HepG2 (cell line): ENCODE results near the gene MYO3A. TPM values are rescaled to one million over a fixed set of nuclear protein-coding genes. Genes with fewer than 3 reads are reported as not detected.

Experiments
- ATAC-seq: fragments of 200-7000 bp; cut with Tn5 transposase; 3 replicates; pipeline ENCODE4 v1.9.1; 2020; ENCODE audit warnings: mild to moderate bottlenecking, moderate library complexity
- BruUV-seq: library from RNA; stranded (reverse); fragments of 400-500 nt; replicated peaks from 2 replicates; lab custom pipeline; 2021; lab: Mats Ljungman, UMichigan
- CTCF ChIA-PET: fragments of 300-600 bp; formaldehyde crosslinking; extraction: SDS; loops from one replicate; lab custom pipeline; 2021; ENCODE audit warnings: low total read pairs, inconsistent platforms, low intra/inter-chr PET ratio; lab: Yijun Ruan, JAX
- POLR2A ChIA-PET: fragments of 350-600 bp; sonication (Branson Sonifier 250); formaldehyde crosslinking; loops from one replicate; lab custom pipeline; 2020; ENCODE audit warnings: antibody characterized with exemption, inconsistent platforms; lab: Yijun Ruan, JAX
- DNase-seq: peaks from one replicate; pipeline ENCODE4 v3.0.0-alpha.2; 2015; ENCODE audit warnings: low spot score
- FAIRE-seq: peaks from 3 replicates; lab custom pipeline; 2011; peaks lifted over from hg19 to GRCh38; lab: Jason Lieb, UNC
- H2AFZ ChIP-seq: one replicate; pipeline ENCODE4 v1.6.1; 2011; ENCODE audit warnings: low read length, inconsistent platforms
- H3K27ac ChIP-seq: fragments of 300-600 bp; 3 replicates; pipeline ENCODE4 v1.8.0; 2011; ENCODE audit warnings: mixed run types, mild to moderate bottlenecking, mixed read lengths, low read length, inconsistent platforms; ENCODE audit not compliant: insufficient read depth; ENCODE audit errors: extremely low read length
- H3K27me3 ChIP-seq, 2 experiments: fragments of 200-600 bp in 1 of 2; 2 replicates in 1 of 2; 3 replicates in 1 of 2; pipeline versions ENCODE4 v1.6.0 to v1.8.0; 2011; ENCODE audit warnings: low read length in 2 of 2, mild to moderate bottlenecking in 2 of 2, moderate library complexity in 2 of 2, inconsistent platforms in 1 of 2; ENCODE audit not compliant: insufficient read depth in 2 of 2, control insufficient read depth in 1 of 2
- H3K36me3 ChIP-seq, 2 experiments: fragments of 200-600 bp in 1 of 2; replicated peaks in 1 of 2; 2 replicates in 1 of 2; 3 replicates in 1 of 2; pipeline versions ENCODE4 v1.5.1 to v1.8.0; 2011; ENCODE audit warnings: low read length in 2 of 2, inconsistent platforms in 1 of 2; ENCODE audit not compliant: insufficient read depth in 2 of 2, control insufficient read depth in 1 of 2
- H3K4me1 ChIP-seq: 2 replicates; pipeline ENCODE4 v1.5.1; 2012; ENCODE audit warnings: low read length, inconsistent platforms; ENCODE audit not compliant: insufficient read depth
- H3K4me2 ChIP-seq: 2 replicates; pipeline ENCODE4 v1.6.0; 2011; ENCODE audit warnings: low read depth, low read length, inconsistent platforms
- H3K4me3 ChIP-seq, 3 experiments: fragments of 200-600 bp in 1 of 3; sonication (generic), shearing (Covaris generic) in 1 of 3; replicated peaks in 1 of 3; 2 replicates each; pipeline ENCODE4 v1.5.1; 2011 to 2016; ENCODE audit warnings: low read length in 3 of 3, inconsistent platforms in 2 of 3, low read depth in 2 of 3, mild to moderate bottlenecking in 2 of 3, control low read depth in 1 of 3, mixed read lengths in 1 of 3; ENCODE audit not compliant: insufficient read depth in 1 of 3
- H3K79me2 ChIP-seq: one replicate; pipeline ENCODE4 v1.6.1; 2011; ENCODE audit warnings: low read length, inconsistent platforms; ENCODE audit not compliant: insufficient read depth
- H3K9ac ChIP-seq: 2 replicates; pipeline ENCODE4 v1.6.0; 2011; ENCODE audit warnings: mild to moderate bottlenecking, low read depth, low read length, inconsistent platforms; ENCODE audit not compliant: insufficient read depth
- H3K9me3 ChIP-seq: 2 replicates; pipeline ENCODE4 v1.5.1; 2012; ENCODE audit warnings: mild to moderate bottlenecking, low read length
- H4K20me1 ChIP-seq: 2 replicates; pipeline ENCODE4 v1.6.0; 2011; ENCODE audit warnings: inconsistent platforms, mild to moderate bottlenecking, low read length, moderate library complexity; ENCODE audit not compliant: insufficient read depth
- ATF3 ChIP-seq: sonication (generic); formaldehyde crosslinking; IDR thresholded peaks from 2 replicates; pipeline ENCODE4 v1.4.0; 2020; ENCODE audit warnings: missing genetic modification reagents
- GATAD2A ChIP-seq: IDR thresholded peaks from 2 replicates; pipeline ENCODE4 v1.6.1; 2016
- GLI4 ChIP-seq: sonication (generic); formaldehyde crosslinking; IDR thresholded peaks from 2 replicates; pipeline ENCODE4 v1.5.1; 2020; ENCODE audit warnings: missing genetic modification reagents, mild to moderate bottlenecking, moderate library complexity, borderline replicate concordance
- KLF15 ChIP-seq: sonication (generic); formaldehyde crosslinking; IDR thresholded peaks from 2 replicates; pipeline ENCODE4 v1.8.1; 2023; ENCODE audit warnings: borderline replicate concordance, mild to moderate bottlenecking, inconsistent platforms, missing genetic modification reagents, mixed read lengths
- MXD1 ChIP-seq: sonication (generic); formaldehyde crosslinking; IDR thresholded peaks from 2 replicates; pipeline ENCODE4 v1.4.0; 2020; ENCODE audit warnings: mild to moderate bottlenecking, missing genetic modification reagents
- PAXIP1 ChIP-seq: sonication (generic); formaldehyde crosslinking; conservative IDR thresholded peaks from 2 replicates; pipeline ENCODE4 v1.4.0; 2020; ENCODE audit warnings: mild to moderate bottlenecking, missing genetic modification reagents, moderate library complexity
- PPARG ChIP-seq: conservative IDR thresholded peaks from 2 replicates; pipeline ENCODE4 v1.6.1; 2016; ENCODE audit warnings: missing biosample characterization, missing genetic modification reagents
- THAP9 ChIP-seq: sonication (generic); formaldehyde crosslinking; IDR thresholded peaks from 2 replicates; pipeline ENCODE4; 2020; ENCODE audit warnings: missing genetic modification reagents, mild to moderate bottlenecking, borderline replicate concordance
- TMF1 ChIP-seq: sonication (generic); formaldehyde crosslinking; IDR thresholded peaks from 2 replicates; pipeline ENCODE4 v1.8.1; 2022; ENCODE audit warnings: low read depth, missing genetic modification reagents
- ZBTB14 ChIP-seq: sonication (generic); formaldehyde crosslinking; IDR thresholded peaks from 2 replicates; pipeline ENCODE4 v1.4.0; 2020; ENCODE audit warnings: missing genetic modification reagents
- ZNF234 ChIP-seq: sonication (generic); formaldehyde crosslinking; conservative IDR thresholded peaks from 2 replicates; pipeline ENCODE4 v1.5.1; 2020; ENCODE audit warnings: mild to moderate bottlenecking, missing genetic modification reagents
- ZNF276 ChIP-seq: sonication (generic); formaldehyde crosslinking; IDR thresholded peaks from 2 replicates; pipeline ENCODE4 v1.4.0; 2020; ENCODE audit warnings: mild to moderate bottlenecking, low read depth, missing genetic modification reagents
- ZNF33B ChIP-seq: sonication (generic); formaldehyde crosslinking; IDR thresholded peaks from 2 replicates; pipeline ENCODE4 v1.5.1; 2020; ENCODE audit warnings: mild to moderate bottlenecking, missing genetic modification reagents
- ZNF501 ChIP-seq: sonication (generic); formaldehyde crosslinking; IDR thresholded peaks from 2 replicates; pipeline ENCODE4 v1.5.1; 2020; ENCODE audit warnings: mild to moderate bottlenecking, moderate library complexity, missing genetic modification reagents
- WGBS: methylation state at CpG from one replicate; pipeline ENCODE4 v1.1.6; 2017; ENCODE audit warnings: low lambda C conversion rate; 5-methylcytosine and 5-hydroxymethylcytosine counted together
- in situ Hi-C: cut with HindIII; loops from 2 replicates; pipeline ENCODE4 v1.10.0; 2017; ENCODE audit warnings: low pct_unique_long_range_greater_than_20kb; ENCODE audit not compliant: extremely low pct_ligation_motif_present
- intact Hi-C: fragments of 100-400 bp; cut with micrococcal nuclease; formaldehyde crosslinking; loops from one replicate; pipeline ENCODE4 v1.10.0; 2022; ENCODE audit not compliant: unreplicated experiment
- polyA plus RNA-seq, 8 experiments: library from polyadenylated mRNA; depleted of rRNA in 3 of 8; stranded (reverse) in 7 of 8; unstranded in 1 of 8; fragments of >200 nt; fragmentation: Illumina TruSeq in 4 of 8; extraction: Trizol in 4 of 8; gene quantifications; 2 replicates each; pipeline versions ENCODE4 v1.2.1 to v1.2.3, GENCODE V29; 2011 to 2016; ENCODE audit warnings: low read depth in 4 of 8, missing spikeins in 1 of 8, mixed read lengths in 1 of 8; ENCODE audit not compliant: insufficient read depth in 1 of 8
- total RNA-seq, 5 experiments: library from RNA; depleted of rRNA; stranded (reverse); fragments of >200 nt; fragmentation: Illumina TruSeq; extraction: Trizol; gene quantifications; 2 replicates each; pipeline ENCODE4 v1.2.3, GENCODE V29; 2016; ENCODE audit warnings: low read depth in 1 of 5

Gene MYO3A
- total and polyA plus RNA-seq, 2 of the 13 experiments (the other 11 are each of a cell fraction or from before 2014, with no cell fraction given), result not detected

- no peaks in the 10 kb centered on the region for H4K20me1 ChIP-seq
- ATAC-seq, result no peak
- FAIRE-seq, result no peak
- H3K4me1 ChIP-seq, result no peaks in the 10 kb centered on the region
- no peaks in the 10 kb centered on the region for H3K36me3 ChIP-seq
- CTCF ChIA-PET, result no interaction called here
- DNase-seq, result no peak
- H3K9me3 ChIP-seq, result no peaks in the 10 kb centered on the region; the same call in 1 of the 2 replicates
- no TSS peak for BruUV-seq
- no peak overlapping the region for H3K4me2 ChIP-seq
- H3K9ac ChIP-seq, result no peak overlapping the region
- in situ Hi-C loops (no loop called here), intact Hi-C loops (no loop called here)
- H2AFZ ChIP-seq, result no peak overlapping the region
- no peaks in the 10 kb centered on the region for H3K79me2 ChIP-seq
- no peaks in the 10 kb centered on the region for H3K27me3 ChIP-seq
- H3K4me3 ChIP-seq, result no peak overlapping the region
- no peak overlapping the region for H3K27ac ChIP-seq
- POLR2A ChIA-PET, result no interaction called here
- 0% methylated on average over 2 of the region's 2 CpGs for WGBS
- TF ChIP-seq TMF1 (CRISPR knock-in tag) (no peak), PAXIP1 (CRISPR knock-in tag) (no peak), ZNF234 (CRISPR knock-in tag) (no peak), ZNF276 (CRISPR knock-in tag) (no peak), PPARG (CRISPR knock-in tag) (no peak), ZNF501 (CRISPR knock-in tag) (no peak), ZBTB14 (CRISPR knock-in tag) (no peak), ATF3 (CRISPR knock-in tag) (no peak), KLF15 (CRISPR knock-in tag) (no peak), GATAD2A (CRISPR knock-in tag) (no peak), GLI4 (CRISPR knock-in tag) (no peak), MXD1 (no peak), THAP9 (CRISPR knock-in tag) (no peak), ZNF33B (CRISPR knock-in tag) (no peak)
Measured at GRCh38 chr10:26048756-26049155, 114.7 kb downstream of the MYO3A start.
